ENCODE results near the gene MAS1. TPM values are rescaled to one million over a fixed set of nuclear protein-coding genes. Genes with fewer than 3 reads are reported as not detected.

Gene MAS1
- polyA plus RNA-seq, 2 of the 4 experiments (the other 2 are of a cell fraction) = not detected

DNA sequence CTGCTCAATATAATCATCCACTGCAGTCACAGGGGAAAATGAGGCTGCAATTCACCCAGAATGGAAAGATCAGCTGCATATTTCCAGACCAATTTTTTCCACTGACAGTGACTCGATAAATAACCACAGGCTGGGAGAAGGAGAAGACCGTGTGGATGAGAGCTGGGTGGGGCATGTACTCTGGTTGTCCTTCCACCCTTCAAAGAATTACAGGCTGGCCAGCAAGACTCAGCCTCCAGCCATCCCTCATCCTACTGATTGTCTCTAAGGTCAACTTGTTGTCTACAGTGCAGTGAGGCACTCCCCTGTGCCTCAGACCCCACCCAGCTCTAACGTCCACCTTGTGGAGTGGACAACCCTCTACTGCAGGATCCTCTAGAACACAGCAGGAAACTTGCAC is 14.5 kb upstream of the MAS1 start:
- FAIRE-seq (no peak), DNase-seq (ENCODE audit: low read depth in 1 of 2, low spot score in 1 of 2) (no peak), ATAC-seq (no peak)
- POLR2A ChIA-PET = no interaction called here
- no peaks in the 10 kb centered on the region for H3K4me1 ChIP-seq
- no peak overlapping the region for H3K4me3 ChIP-seq
- TF ChIP-seq NPAS2 (CRISPR knock-in tag; IDR thresholded peaks at IDR 0.05; ENCODE audit: borderline replicate concordance) (no peak), SMC3 (IDR thresholded peaks at IDR 0.05) (no peak), CHD2 (IDR thresholded peaks at IDR 0.05; ENCODE audit: low read length, partially characterized antibody) (no peak), HOXB13 (CRISPR knock-in tag; IDR thresholded peaks at IDR 0.05; ENCODE audit: low read depth) (no peak), MYC (IDR thresholded peaks at IDR 0.05; ENCODE audit: borderline replicate concordance, low read length) (no peak), CBX2 (IDR thresholded peaks at IDR 0.05; ENCODE audit: borderline replicate concordance, low read depth) (no peak), RCOR1 (IDR thresholded peaks at IDR 0.05; ENCODE audit: low read depth, low read length) (no peak), TFCP2L1 (CRISPR knock-in tag; IDR thresholded peaks at IDR 0.05) (no peak), EHMT2 (IDR thresholded peaks at IDR 0.05; ENCODE audit: low read depth) (no peak), MAFK (IDR thresholded peaks at IDR 0.05; ENCODE audit: partially characterized antibody) (no peak), HEYL (CRISPR knock-in tag; IDR thresholded peaks at IDR 0.05) (no peak)
- TF ChIP-seq, protein P1, sequence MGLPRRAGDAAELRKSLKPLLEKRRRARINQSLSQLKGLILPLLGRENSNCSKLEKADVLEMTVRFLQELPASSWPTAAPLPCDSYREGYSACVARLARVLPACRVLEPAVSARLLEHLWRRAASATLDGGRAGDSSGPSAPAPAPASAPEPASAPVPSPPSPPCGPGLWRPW (IDR thresholded peaks at IDR 0.05) = no peak
- TF ChIP-seq, protein P2, sequence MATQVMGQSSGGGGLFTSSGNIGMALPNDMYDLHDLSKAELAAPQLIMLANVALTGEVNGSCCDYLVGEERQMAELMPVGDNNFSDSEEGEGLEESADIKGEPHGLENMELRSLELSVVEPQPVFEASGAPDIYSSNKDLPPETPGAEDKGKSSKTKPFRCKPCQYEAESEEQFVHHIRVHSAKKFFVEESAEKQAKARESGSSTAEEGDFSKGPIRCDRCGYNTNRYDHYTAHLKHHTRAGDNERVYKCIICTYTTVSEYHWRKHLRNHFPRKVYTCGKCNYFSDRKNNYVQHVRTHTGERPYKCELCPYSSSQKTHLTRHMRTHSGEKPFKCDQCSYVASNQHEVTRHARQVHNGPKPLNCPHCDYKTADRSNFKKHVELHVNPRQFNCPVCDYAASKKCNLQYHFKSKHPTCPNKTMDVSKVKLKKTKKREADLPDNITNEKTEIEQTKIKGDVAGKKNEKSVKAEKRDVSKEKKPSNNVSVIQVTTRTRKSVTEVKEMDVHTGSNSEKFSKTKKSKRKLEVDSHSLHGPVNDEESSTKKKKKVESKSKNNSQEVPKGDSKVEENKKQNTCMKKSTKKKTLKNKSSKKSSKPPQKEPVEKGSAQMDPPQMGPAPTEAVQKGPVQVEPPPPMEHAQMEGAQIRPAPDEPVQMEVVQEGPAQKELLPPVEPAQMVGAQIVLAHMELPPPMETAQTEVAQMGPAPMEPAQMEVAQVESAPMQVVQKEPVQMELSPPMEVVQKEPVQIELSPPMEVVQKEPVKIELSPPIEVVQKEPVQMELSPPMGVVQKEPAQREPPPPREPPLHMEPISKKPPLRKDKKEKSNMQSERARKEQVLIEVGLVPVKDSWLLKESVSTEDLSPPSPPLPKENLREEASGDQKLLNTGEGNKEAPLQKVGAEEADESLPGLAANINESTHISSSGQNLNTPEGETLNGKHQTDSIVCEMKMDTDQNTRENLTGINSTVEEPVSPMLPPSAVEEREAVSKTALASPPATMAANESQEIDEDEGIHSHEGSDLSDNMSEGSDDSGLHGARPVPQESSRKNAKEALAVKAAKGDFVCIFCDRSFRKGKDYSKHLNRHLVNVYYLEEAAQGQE (IDR thresholded peaks at IDR 0.05) = no peak
- TF ChIP-seq, protein P3, sequence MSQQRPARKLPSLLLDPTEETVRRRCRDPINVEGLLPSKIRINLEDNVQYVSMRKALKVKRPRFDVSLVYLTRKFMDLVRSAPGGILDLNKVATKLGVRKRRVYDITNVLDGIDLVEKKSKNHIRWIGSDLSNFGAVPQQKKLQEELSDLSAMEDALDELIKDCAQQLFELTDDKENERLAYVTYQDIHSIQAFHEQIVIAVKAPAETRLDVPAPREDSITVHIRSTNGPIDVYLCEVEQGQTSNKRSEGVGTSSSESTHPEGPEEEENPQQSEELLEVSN (IDR thresholded peaks at IDR 0.05; ENCODE audit: borderline replicate concordance, low read depth) = no peak
- no peak overlapping the region for H3K27ac ChIP-seq
- no peak overlapping the region for H3K4me2 ChIP-seq
- no peaks in the 10 kb centered on the region for H3K9me3 ChIP-seq
- CTCF ChIA-PET = interaction anchor here (0.5 kb wide), 1 partner anchor 264 kb away, joined by 3 read pairs; no protein-coding TSS in a partner anchor
- 24% methylated on average over 3 of the region's 3 CpGs for WGBS (ENCODE audit: missing lambda C conversion rate)

DNA sequence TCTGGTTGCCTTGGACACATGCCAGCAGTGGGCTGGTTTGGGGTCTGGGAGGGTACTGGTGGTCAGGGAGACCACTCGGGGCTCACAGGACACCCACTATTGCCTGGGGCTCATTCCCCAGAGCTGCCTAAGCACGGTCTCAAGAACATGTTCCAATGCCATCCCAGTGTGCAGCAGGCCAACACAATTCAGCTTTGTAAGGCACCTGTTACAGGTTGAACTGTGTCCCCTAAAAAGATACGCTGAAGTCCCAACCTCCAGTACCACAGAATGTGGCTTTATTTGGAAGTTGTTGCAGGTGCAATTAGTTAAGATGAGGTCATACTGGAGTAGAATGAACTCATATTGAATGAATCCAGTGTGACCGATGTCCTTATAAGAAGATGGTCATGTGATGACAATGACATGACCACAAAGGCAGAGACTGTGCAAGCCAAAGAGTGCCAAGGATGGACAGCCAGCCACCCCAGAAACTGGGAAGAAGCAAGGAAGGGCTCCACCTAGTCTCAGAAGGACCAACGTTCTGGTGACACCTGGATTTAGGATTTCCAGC is 13.5 kb upstream of the MAS1 start:
- ATAC-seq (no peak), FAIRE-seq (no peak), DNase-seq (ENCODE audit: low read depth in 1 of 2, low spot score in 1 of 2) (no peak)
- POLR2A ChIA-PET = no interaction called here
- no peaks in the 10 kb centered on the region for H3K4me1 ChIP-seq
- no peak overlapping the region for H3K4me2 ChIP-seq
- TF ChIP-seq TFCP2L1 (CRISPR knock-in tag; IDR thresholded peaks at IDR 0.05) (no peak), MAZ (IDR thresholded peaks at IDR 0.05; ENCODE audit: borderline replicate concordance, low read depth, low read length) (no peak), RFX5 (IDR thresholded peaks at IDR 0.05) (no peak), HEYL (CRISPR knock-in tag; IDR thresholded peaks at IDR 0.05) (no peak), ZC3H11A (IDR thresholded peaks at IDR 0.05) (no peak), SREBF2 (IDR thresholded peaks at IDR 0.05) (no peak), CBX8 (IDR thresholded peaks at IDR 0.05) (no peak), TP53 (CRISPR knock-in tag; IDR thresholded peaks at IDR 0.05) (no peak), KDM5A (IDR thresholded peaks at IDR 0.05) (no peak), RCOR1 (IDR thresholded peaks at IDR 0.05; ENCODE audit: low read depth, low read length) (no peak), CEBPB (IDR thresholded peaks at IDR 0.05) (no peak)
- CTCF ChIA-PET = interaction anchor here (0.8 kb wide), 1 partner anchor 212 kb away, joined by 3 read pairs; no protein-coding TSS in a partner anchor
- H3K27ac ChIP-seq = no peak overlapping the region
- 33% methylated on average over 4 of the region's 5 CpGs for WGBS (ENCODE audit: missing lambda C conversion rate)
- H3K4me3 ChIP-seq = no peak overlapping the region
- H3K9me3 ChIP-seq = no peaks in the 10 kb centered on the region
